AML-193 (cell line): ENCODE data around the gene EMP2.
"Not testable (repeated sequence)": the region's sequence is repeated elsewhere in the genome, so short reads cannot be mapped to it uniquely, and the experiment has no call there.

Source experiments
- DNase-seq, 2 experiments: peaks; one replicate each; lab custom pipeline; 2025; lab: John Stamatoyannopoulos, UW

EMP2 gene

DNA sequence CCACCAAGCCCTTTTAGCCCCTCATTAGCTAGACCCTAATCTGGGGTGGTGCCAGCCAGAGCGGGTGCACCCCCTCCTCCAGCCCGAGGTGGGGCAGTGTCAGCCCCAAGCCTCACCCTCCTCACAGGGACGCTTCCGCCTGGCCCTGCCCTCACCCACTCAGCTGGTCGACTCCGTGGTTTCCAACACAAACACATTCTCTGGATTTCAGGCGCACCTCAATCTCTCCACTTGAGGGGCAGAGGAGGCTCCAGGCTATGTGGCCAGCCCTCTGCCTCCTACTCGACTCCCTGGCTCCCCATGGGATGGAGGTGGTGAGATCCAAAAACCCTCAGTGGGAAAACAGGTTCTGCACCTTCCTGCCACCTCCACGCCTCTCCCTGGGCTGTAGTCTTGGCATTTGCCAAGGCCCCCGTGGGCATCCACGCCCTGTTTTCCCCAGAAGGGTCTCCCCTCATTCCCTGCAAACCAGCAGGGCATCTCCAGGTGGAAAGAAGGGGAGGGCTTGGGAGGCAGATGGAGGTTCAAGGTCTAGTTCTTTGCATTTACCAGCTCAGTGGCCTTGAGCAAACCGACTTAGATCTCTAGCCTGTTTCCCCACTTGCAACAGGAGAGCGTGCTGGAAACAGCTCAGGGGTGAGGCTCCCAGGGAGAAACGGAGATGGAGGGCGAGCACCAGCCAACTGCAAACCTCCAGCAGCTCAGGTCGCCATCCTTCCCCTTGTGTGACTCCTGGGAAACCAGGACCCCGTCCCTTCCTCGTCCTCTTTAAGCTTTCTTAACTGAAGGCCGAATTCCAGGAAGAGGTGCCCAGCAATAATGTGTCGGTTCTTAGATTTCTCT is 1.7 kb downstream of the EMP2 start:
- DNase-seq: no peak

- no peak for DNase-seq
These were observed 2.8 kb downstream of the EMP2 start for GRCh38 chr16:10577305-10578202.

GRCh38 chr16:10576390-10577304 is 3.8 kb downstream of the EMP2 start:
- DNase-seq: no peak

GRCh38 chr16:10575506-10576130 is 4.8 kb downstream of the EMP2 start:
- DNase-seq: no peak

DNA sequence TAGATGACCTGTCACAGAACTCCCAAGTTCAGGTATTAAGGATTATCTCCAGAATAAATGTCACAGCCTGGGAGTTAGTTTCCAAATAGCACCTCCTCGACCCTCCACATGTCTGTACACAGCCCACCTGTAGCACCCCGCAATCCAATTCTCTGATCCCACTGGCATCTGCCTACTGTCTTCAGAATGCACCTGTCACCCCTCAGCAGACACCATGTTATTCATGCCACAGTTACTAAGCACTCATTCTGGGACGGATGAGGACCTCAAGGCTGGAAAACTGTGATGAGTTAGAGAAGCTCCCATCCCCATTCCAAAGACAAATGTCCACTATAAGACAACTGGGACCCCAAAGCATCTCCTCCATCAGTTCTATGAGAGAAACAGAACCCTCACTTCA is 7.8 kb downstream of the EMP2 start:
- DNase-seq: no peak

DNA sequence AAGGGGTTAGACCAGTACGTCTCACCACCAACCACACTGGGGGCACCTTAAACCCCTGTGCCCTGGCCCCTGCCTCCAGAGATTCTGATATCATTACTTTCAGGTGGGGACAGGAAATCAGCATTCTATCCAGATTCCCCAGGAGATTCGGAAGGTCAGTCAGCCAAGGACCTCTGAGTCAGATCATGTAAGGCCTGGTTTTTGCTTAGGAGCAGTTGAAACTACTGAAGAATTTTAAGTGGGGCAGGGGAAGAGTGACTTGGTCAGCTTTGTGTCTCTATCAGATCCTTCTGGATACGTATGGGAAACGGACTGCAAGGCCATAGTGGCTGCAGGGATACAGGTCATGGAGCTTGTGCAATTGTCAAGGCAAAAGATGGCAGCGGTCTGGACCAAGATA is 9.0 kb downstream of the EMP2 start:
- DNase-seq: no peak

- DNase-seq: no peak
These were observed 10.8 kb downstream of the EMP2 start for GRCh38 chr16:10569621-10570020.

DNA sequence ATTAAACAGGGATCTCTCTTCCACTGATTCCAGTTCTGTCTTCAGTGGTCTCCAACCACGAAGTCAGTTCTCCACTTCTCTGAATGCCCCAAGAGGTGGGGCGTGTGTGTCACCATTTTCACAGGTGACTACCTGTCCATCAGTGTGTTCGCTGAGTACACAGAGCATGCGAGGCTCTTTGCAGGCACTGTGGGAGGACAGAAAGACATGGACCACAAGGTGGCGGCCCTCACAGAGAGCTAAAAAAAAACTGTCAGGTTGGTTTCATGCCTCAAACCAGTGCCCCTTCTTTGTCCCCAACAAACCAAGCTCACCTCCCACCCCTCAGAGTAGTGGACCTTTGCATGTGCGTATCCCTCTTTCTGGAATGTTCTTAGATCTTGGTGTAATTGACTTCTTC is 13.8 kb downstream of the EMP2 start:
- no peak for DNase-seq

DNA sequence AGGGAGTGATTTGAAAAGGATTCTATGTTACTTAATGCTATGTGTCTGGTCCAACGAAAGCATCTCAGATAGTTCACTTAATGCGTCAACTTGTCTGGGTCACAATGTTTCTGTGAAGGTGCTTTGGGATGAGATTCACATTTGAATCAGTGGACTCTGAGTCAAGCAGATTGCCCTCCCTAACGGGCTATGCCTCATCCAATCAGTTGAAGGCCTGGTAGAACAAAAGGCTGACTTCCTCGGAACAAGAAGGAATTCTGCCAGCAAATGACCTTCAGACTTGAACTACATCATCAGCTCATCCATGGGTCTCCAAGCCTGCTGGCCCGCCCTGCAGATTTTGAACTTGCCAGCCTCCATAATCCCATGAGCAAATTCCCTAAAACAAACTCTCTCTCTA is 15.2 kb downstream of the EMP2 start:
- DNase-seq: no peak

- no peak for DNase-seq
These were observed 15.8 kb downstream of the EMP2 start for GRCh38 chr16:10564591-10564990.

GRCh38 chr16:10562361-10562899 is 18.0 kb downstream of the EMP2 start:
- DNase-seq: no peak

DNA sequence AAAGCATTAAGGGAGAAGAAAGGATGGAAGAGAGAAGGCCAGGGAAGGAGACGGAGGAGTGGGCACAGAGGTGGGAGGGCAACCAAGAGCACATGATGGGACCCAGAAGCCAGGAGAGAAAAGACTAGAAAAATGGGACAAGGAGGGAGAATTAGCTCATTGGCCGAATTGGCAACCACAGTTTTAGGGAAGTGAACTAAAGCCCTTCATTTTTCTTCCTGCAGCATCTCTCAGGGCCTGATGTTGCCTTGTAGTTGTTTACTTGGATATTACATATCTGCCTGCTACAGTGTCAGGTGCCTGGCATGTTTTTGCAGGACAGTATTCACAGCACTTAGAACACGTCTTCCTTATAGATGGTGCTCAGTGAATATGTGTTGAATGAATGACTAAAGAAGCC is 19.0 kb downstream of the EMP2 start:
- DNase-seq: no peak

- no peak for DNase-seq
These were observed 19.4 kb downstream of the EMP2 start for GRCh38 chr16:10561001-10561400.

DNA sequence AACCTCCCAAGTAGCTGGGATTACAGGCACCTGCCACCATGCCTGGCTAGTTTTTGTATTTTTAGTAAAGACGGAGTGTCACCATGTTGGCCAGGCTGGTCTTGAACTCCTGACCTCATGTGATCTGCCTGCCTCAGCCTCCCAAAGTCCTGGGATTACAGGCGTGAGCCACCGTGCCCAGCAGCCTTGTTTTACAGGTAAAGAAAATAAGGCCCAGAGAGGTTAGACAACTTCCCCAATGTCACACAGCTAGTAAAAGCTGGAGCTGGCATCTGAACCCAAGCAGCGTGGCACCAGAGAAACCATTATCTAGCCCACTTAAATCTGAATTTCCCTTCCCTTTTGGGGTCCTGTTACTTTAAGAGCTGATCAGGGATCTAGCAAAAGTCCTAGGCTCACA is 20.6 kb downstream of the EMP2 start:
- DNase-seq: not testable (repeated sequence)

- DNase-seq: no peak
These were observed 21.4 kb downstream of the EMP2 start for GRCh38 chr16:10558746-10559641.

DNA sequence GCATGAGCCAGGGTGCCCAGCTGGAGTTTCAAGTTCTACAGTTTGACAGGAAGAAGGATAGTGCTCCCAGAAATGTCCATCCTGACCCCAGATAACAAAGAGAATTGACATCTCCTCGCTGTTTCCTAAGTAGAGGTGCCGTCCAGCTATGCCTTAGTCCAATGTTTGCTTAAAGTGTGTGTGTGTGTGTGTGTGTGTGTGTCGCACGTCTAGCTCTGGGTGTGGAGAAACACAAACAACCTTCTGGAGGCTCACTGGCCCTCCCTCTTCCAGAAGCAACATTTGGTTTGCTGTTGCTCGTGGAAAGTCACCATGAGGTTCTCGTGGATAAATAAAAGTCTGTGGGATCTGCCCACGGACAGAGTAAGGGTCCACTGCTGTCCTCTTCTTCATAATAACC is 22.1 kb downstream of the EMP2 start:
- no peak for DNase-seq

- no peak for DNase-seq
These were observed 22.6 kb downstream of the EMP2 start for GRCh38 chr16:10557750-10558149.

DNA sequence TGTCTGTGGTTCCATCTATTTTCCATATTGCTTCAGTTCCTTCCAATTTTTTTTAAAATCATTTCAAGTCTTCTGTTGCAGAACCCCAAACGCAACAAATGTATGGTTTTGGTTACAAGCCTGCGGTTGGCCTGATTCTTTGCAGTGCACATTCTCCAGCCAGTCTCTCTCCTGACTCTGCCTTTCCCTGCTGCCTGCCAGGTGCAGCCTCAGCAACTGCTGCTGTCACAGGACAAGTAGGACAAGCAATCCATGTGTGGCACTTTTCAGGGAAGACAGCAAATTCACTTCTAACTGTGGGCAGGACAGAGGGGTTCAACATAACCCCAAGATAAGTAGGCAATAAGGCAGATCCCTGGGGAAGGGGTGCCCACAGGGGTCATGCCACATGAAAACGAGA is 24.2 kb downstream of the EMP2 start:
- no peak for DNase-seq

DNA sequence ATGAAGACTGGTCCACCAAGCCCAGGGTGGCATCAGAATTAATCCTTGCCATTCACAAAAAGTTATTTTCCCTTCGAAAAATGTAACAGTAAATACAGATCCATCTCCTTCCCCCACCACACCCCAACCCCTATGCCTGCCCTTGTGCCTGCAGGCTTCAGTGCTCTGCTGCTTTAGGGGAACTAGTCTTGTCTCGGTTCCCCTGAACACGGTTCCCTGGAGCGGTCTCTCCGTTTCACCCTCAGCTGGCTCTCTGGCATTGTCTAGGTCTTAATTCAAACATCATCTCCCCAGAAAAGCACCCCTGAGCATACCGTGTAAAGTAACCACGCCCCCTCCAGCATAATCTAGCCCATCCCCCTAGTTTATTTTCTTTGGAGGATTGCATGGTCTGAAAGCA is 25.8 kb downstream of the EMP2 start:
- no peak for DNase-seq

- peak; percentile 7 to 32 for DNase-seq
These were observed 27.4 kb downstream of the EMP2 start for GRCh38 chr16:10552998-10553491.
